Transverse colon (tissue), 4 donors: ENCODE results near the gene NPAS3. TPM values are rescaled to one million over a fixed set of nuclear protein-coding genes. Genes with fewer than 3 reads are reported as not detected.

Experiments
- DNase-seq: peaks from one replicate; pipeline ENCODE4 v3.0.0-alpha.2; 2019
- H3K27ac ChIP-seq, 4 donors: fragments of 200-600 bp; sonication (generic); 2 replicates each; pipeline ENCODE4 v1.5.1; 2016 to 2018; ENCODE audit warnings: inconsistent platforms in 4 of 4
- H3K27me3 ChIP-seq: fragments of 200-600 bp; sonication (generic); 2 replicates; pipeline ENCODE4 v1.5.1; 2017; ENCODE audit warnings: inconsistent platforms
- H3K36me3 ChIP-seq, 4 donors: fragments of 200-600 bp; sonication (generic); 2 replicates each; pipeline ENCODE4 v1.5.1; 2017 to 2019; ENCODE audit warnings: inconsistent platforms in 4 of 4
- H3K4me1 ChIP-seq, 4 donors: fragments of 200-600 bp; sonication (generic); 2 replicates each; pipeline ENCODE4 v1.5.1; 2017 to 2020; ENCODE audit warnings: inconsistent platforms in 4 of 4
- H3K4me3 ChIP-seq, 4 donors: fragments of 200-600 bp; sonication (generic); 1 replicate in 1 of 4; 2 replicates in 3 of 4; pipeline versions ENCODE4 v1.5.1 to v1.6.1; 2017 to 2019; ENCODE audit warnings: inconsistent platforms in 4 of 4
- H3K9me3 ChIP-seq, 2 donors: fragments of 200-600 bp; sonication (generic); 2 replicates each; pipeline ENCODE4 v1.5.1; 2017 to 2019; ENCODE audit warnings: inconsistent platforms in 2 of 2
- EP300 ChIP-seq: sonication (generic); formaldehyde crosslinking; IDR thresholded peaks from one replicate; pipeline ENCODE4 v1.6.1; 2017; ENCODE audit warnings: antibody characterized with exemption, low read depth
- POLR2A ChIP-seq: fragments of 450-650 bp; IDR thresholded peaks from one replicate; pipeline ENCODE4 v1.6.1; 2016; ENCODE audit warnings: antibody characterized with exemption, mild to moderate bottlenecking, moderate library complexity
- POLR2AphosphoS5 ChIP-seq, 3 donors: sonication (generic); formaldehyde crosslinking; IDR thresholded peaks; one replicate each; pipeline ENCODE4 v1.6.1; 2016; ENCODE audit warnings: antibody characterized with exemption in 3 of 3
- WGBS, 2 donors: methylation state at CpG; one replicate each; pipeline ENCODE4 v1.1.5; 2018; ENCODE audit warnings: low coverage in 1 of 2; 5-methylcytosine and 5-hydroxymethylcytosine counted together
- in situ Hi-C, 4 donors: fragments of 200-750 bp; cut with MboI; loops; one replicate each; pipeline versions ENCODE4 v1.15.0 to v1.15.1; 2017; ENCODE audit warnings: low sequenced_read_pairs in 3 of 4, low pct_ligation_motif_present in 1 of 4, low pct_unique_long_range_greater_than_20kb in 1 of 4
- intact Hi-C: fragments of 100-400 bp; cut with DNase I; formaldehyde crosslinking; loops from one replicate; pipeline ENCODE4 v1.15.1; 2023; ENCODE audit warnings: low total_unique reads
- total RNA-seq, 4 donors: library from RNA; depleted of rRNA; stranded (reverse); fragments of >200 nt; gene quantifications; one replicate each; pipeline ENCODE4 v1.1.0, GENCODE V29; 2016
- TF ChIP-seq, protein P1 (sequence below), 5 experiments: fragments of 200-600 bp in 3 of 5; fragments of 450-650 bp in 2 of 5; sonication (generic) in 3 of 5; IDR thresholded peaks; 1 replicate in 2 of 5; 2 replicates in 3 of 5; pipeline ENCODE4 v1.5.1; 2016 to 2017; ENCODE audit warnings: antibody characterized with exemption in 5 of 5, inconsistent platforms in 3 of 5, mild to moderate bottlenecking in 2 of 5, moderate library complexity in 1 of 5

NPAS3 gene
- total RNA-seq, 4 donors from 2014 or later: 0.96 to 6.4 (median 1.8) TPM

DNA sequence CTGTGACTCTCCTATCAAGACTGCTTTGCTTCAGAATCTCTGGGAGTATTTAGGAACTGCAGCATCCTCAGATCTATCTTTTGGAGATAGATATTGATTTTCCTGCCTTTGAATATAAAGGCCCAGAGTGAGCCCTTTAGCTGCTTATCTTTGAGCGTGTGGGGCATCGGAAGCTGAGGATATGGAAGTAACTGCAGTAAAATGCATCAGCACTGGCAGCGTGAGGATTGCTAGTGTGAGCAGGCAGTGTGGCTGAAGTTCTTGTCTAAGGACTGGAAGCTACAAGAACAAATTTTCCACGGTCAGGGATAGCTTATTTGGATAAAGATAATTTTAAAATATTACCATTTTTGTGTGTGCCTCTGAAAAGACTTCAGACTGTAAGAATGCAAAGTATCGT, 474.7 kb downstream of the NPAS3 start:
- Histone ChIP-seq H3K36me3 (no peaks in the 10 kb centered on the region), H3K4me3 (no peak overlapping the region), H3K27ac (no peak overlapping the region), H3K4me1 (no peaks in the 10 kb centered on the region), H3K27me3 (no peaks in the 10 kb centered on the region), H3K9me3 (no peaks in the 10 kb centered on the region)
- TF ChIP-seq, protein P1, sequence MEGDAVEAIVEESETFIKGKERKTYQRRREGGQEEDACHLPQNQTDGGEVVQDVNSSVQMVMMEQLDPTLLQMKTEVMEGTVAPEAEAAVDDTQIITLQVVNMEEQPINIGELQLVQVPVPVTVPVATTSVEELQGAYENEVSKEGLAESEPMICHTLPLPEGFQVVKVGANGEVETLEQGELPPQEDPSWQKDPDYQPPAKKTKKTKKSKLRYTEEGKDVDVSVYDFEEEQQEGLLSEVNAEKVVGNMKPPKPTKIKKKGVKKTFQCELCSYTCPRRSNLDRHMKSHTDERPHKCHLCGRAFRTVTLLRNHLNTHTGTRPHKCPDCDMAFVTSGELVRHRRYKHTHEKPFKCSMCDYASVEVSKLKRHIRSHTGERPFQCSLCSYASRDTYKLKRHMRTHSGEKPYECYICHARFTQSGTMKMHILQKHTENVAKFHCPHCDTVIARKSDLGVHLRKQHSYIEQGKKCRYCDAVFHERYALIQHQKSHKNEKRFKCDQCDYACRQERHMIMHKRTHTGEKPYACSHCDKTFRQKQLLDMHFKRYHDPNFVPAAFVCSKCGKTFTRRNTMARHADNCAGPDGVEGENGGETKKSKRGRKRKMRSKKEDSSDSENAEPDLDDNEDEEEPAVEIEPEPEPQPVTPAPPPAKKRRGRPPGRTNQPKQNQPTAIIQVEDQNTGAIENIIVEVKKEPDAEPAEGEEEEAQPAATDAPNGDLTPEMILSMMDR (IDR thresholded peaks at IDR 0.05): no peak
- TF ChIP-seq POLR2A (no peak), EP300 (no peak), POLR2AphosphoS5 (IDR thresholded peaks at IDR 0.05) (no peak)
- intact Hi-C loops (no loop called here), in situ Hi-C loops (no loop called here)
- WGBS, 2 donors: 50 to 76% methylated on average over 3 to 5 of the region's 5 CpGs
- no peak for DNase-seq

DNA sequence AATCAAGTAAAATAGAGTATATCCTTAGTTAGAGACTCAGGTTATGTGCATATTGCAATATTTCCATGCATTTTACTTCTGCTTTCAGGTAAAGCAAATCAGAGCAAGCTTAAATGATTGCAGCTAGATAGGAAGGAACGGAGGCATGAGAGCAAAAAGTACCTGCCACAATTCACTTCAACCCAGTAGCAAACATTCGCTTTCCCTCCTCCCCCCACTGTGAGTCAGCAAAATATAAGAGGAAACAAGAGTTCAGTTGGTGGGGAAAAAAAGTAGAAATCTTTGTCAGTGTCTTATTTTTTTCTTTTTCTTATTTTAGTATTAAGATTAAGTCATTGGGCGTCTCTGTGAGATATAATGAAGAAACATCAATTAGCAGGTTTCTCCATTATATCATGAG, 475.4 kb downstream of the NPAS3 start:
- Histone ChIP-seq H3K9me3 (no peaks in the 10 kb centered on the region), H3K27ac (no peak overlapping the region), H3K4me1 (no peaks in the 10 kb centered on the region), H3K27me3 (no peaks in the 10 kb centered on the region), H3K4me3 (no peak overlapping the region), H3K36me3 (no peaks in the 10 kb centered on the region)
- in situ Hi-C loops: no loop called here
- intact Hi-C loops: no loop called here
- no peak for DNase-seq
- TF ChIP-seq, protein P1 (IDR thresholded peaks at IDR 0.05): no peak
- 73 to 79% methylated on average over 3 of the region's 3 CpGs for WGBS, 2 donors

DNA sequence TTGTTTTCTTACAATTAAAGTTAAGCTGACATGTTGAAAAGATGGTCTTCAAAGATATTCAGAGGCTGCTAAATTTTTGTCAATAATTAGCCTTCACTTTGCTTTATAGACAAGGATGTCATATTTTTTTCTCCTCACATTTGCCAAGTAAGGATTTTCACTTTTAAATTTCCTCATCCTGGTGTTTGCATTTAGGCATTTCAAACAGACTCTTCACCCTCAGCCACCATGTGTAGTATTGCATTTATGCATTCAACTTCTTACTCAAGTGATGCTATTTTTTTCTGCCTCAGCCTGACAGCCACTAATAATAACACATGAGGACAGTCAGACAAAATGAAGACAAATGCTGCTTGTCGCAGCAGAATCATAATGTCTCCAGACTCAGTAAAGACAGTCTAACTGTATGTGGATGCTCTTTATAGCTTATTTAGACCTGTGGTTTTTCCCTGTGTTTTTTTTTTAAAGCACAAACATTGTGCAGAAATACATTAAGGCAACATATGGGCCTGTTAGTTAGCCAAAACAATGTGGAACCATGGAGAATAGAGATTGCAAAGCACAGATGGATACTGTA, 481.5 kb downstream of the NPAS3 start:
- intact Hi-C loops: no loop called here
- Histone ChIP-seq H3K27me3 (no peaks in the 10 kb centered on the region), H3K4me1 (peaks cover 0 to 6% (median 2%) of the 10 kb centered on the region in 4 donors), H3K27ac (no peak overlapping the region), H3K4me3 (no peak overlapping the region), H3K9me3 (no peaks in the 10 kb centered on the region), H3K36me3 (no peaks in the 10 kb centered on the region)
- WGBS, 2 donors: 95 to 100% methylated on average over 1 of the region's 1 CpG
- no peak for DNase-seq
- TF ChIP-seq, protein P1 (IDR thresholded peaks at IDR 0.05): no peak
- TF ChIP-seq POLR2AphosphoS5 (IDR thresholded peaks at IDR 0.05) (no peak), EP300 (no peak), POLR2A (no peak)
- in situ Hi-C loops: no loop called here

DNA sequence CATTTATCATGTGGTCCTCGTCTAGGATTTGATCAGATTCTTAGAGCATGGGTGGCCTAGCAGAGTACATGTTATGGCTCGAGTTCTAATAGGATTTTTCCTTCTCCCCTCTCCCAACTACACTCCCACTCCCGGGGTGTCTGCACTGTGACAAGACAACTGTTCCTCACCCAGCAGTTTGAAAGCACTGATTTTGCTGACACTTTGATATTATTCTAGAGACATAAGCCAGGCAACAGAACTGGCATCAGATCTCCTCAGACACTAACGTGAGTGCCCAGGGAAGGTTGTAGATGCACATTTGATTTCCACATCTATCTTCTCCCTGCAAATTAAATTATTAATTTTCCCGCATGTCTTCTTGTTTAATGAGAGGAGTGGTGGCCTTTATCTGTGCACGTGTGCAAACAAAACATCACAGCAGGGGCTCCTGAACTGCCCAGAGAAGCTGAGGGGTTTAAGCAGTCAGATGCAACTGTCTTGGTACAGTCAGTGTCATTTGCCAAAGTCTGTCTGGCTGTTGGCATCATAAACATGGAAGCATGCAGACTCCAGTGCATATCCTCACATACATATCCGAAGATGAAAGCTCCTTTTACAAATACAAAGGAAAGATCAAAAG, 491.8 kb downstream of the NPAS3 start:
- intact Hi-C loops (no loop called here), in situ Hi-C loops (loop anchor here in 1 of 4 donors (25.0 kb wide), 1 partner anchor 843 kb away; no protein-coding TSS in a partner anchor)
- TF ChIP-seq, protein P1 (IDR thresholded peaks at IDR 0.05): no peak
- TF ChIP-seq EP300: no peak
- no peak for TF ChIP-seq POLR2A
- TF ChIP-seq POLR2AphosphoS5 (IDR thresholded peaks at IDR 0.05): no peak
- 79 to 89% methylated on average over 3 to 7 of the region's 7 CpGs for WGBS, 2 donors
- Histone ChIP-seq H3K36me3 (no peaks in the 10 kb centered on the region), H3K4me1 (no peaks in the 10 kb centered on the region), H3K9me3 (no peaks in the 10 kb centered on the region), H3K27me3 (no peaks in the 10 kb centered on the region), H3K27ac (no peak overlapping the region), H3K4me3 (no peak overlapping the region)
- DNase-seq: no peak
